Activated CD4-positive, alpha-beta T cell treated with anti-CD3 and anti-CD28 coated beads, Interleukin-2, Interleukin-4, amounts not matched to agents 100 ng/mL and 50 ng/mL, durations not matched to agents 16 hours and 8 hours (primary cell): ENCODE measurements around the gene DOCK4.
A peak's percentile ranks its signal among the peaks of the same experiment; 100 is the strongest.
"Not testable (repeated sequence)": the region's sequence is repeated elsewhere in the genome, so short reads cannot be mapped to it uniquely, and the experiment has no call there.

Source experiments
- DNase-seq: peaks from one replicate; pipeline ENCODE4 v3.0.0-alpha.2; 2020; ENCODE audit warnings: low spot score

DOCK4 gene

GRCh38 chr7:111952783-111953182 is 253.4 kb downstream of the DOCK4 start:
- no peak for DNase-seq

DNA sequence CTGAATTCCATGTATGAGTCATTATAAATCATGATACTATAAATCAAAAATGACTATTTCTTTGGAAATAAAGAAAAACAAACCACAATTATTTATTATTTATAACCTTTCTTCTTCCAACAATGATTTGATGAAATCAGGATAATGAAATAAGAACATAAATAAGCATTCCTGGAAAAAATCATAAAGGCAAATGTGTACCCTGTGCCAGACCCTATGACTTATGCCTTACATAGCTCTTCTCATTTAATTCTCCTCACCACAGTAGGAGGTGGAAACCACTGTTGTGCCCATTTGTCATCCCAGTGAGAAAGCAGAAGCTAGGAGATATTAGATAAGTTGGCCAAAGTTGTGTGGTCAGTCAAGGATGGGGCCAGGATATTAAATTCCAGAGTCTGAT is 255.1 kb downstream of the DOCK4 start:
- no peak for DNase-seq

DNA sequence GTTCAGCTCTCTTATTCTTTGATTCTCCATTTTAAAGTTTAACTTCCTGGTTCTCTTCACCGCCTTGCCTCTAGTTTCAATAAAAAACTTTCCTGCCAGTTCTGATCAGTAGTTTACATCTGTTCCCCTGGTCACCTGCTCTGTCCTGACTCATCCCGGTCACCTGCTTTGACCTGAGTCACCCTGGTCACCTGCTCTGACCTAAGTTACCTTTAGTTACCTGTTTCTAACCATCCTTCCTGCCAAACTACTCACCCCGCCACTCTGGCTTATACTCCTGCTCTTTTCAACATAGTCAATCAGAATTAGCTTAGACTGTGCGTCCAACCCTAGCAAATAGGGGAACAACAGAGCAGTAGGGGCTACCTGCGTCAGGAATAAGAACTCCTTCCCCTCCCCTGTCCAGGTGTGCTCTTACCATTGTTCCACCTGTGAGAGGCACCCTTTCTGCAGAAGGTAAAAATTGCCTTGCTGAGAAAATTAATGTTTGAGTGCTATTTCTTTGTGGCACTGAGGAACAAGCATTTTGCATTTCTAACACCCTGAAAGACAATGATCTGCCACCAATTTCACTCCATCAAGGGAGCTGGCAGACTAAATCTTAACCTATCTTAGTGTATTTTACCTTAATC is 263.6 kb downstream of the DOCK4 start:
- DNase-seq, result no peak

- DNase-seq, result no peak
Measured at GRCh38 chr7:111937163-111937562, 269.0 kb downstream of the DOCK4 start.

- no peak for DNase-seq
Measured at GRCh38 chr7:111933609-111934008, 272.6 kb downstream of the DOCK4 start.

DNA sequence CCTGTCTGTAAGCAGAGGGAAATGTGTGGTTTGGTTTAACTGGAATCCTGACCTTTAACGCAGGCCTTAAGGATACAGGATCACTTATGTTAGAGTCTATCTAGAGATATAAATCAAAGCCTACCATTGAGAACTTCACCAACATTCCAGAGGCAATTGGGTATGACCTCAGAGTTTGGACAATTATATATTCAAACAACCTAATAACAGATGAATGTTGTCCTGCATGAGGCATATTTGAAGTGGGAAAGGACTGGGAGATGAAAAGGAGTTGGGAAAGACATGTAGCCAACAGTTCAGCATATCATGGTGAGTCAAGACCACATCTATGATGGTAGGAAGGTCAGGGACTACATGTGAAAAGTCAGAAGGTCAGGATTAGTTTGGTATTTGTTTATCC is 274.2 kb downstream of the DOCK4 start:
- DNase-seq, result no peak

DNA sequence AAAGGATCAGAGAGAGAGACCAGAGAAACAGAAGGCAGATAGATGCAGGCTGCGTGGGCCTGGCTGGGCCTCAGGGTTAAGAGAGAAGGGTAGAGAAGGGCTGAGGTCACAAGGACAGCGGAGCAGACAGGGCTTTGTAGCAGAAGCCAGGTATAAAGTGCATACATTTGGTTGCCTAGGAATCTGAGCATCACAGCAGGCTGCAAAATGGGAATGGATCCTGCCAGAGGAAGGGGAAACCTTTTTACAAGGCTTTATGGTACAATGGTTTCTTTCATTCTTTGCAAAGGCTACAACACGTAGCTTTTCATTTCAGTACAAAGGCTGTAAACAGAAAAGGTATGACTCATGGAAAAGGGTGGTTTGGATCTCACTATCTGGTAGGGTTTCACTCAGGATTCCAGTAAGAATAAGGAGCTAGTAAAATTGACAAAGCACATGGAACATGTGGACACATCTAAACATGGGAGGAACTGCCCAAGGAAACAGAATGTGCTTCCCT is 275.1 kb downstream of the DOCK4 start:
- DNase-seq, result peak; percentile 4

DNA sequence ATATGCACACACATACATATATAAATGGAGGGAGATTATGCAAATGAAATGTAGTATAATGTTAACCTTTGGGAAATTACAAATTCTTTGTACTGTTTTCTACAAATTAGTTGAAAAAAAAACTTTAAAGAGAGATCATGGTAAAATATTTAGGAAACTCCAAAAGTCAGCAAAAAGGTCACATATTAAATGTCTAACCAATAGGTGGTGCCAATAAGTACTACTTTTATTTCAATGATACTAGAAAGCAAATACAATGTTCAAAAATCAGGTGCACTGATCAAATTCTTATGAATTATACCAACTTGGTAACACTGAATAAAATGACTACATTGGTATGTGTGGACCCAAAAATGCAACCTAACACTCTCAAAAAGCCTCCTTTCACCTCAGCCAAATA is 276.9 kb downstream of the DOCK4 start:
- no peak for DNase-seq

DNA sequence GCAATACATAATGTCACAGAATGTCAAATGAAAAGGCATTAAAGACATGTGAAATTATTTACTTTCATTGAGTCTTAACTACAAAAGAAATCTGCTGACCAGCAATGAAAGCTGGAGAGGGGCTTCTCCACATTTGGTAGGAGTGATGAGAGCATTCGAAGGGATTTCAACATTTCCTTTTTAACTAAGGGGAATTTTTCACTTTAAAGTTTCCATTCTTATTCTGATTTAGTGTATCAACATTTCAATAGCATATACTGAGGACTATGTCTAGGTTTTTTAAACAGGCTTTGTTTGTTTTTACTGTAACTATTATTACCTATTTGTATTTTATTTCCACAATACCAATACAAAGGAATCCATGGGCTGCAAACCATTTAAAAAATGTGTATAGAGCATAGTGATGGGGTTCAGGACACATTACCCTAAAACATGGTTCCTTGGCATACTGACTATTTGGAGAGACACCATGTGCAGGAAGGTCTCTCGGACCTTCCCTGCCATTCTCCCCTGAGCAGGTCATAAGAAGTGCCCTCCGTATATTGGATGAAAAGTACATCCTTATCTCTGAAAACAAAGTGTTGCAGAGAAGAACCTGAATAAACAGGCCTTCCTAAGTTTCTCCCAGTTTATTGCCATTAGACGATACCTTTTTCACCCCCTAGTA is 278.7 kb downstream of the DOCK4 start:
- DNase-seq, result no peak

DNA sequence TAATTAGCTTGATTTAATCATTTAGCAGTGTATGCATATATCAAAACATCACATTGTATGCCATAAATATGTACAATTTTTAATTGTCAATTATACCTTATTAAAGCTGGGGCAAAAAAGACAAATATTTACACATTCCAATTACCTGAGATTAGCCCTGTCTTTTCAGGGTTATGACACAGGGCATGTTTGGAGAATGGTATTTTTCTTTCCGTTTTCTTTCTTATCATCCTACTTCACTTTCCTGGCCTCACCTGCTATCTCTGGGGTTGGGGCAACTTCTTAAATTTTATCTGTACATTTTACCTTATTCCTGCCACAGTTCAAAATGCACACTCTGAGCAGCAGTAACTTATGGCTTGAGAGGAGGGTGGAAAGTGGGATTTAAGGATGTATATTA is 285.9 kb downstream of the DOCK4 start:
- no peak for DNase-seq

GRCh38 chr7:111919631-111920179 is 286.5 kb downstream of the DOCK4 start:
- DNase-seq, result no peak

- no peak for DNase-seq
Measured at GRCh38 chr7:111919164-111919563, 287.0 kb downstream of the DOCK4 start.

- DNase-seq, result no peak
Measured at GRCh38 chr7:111918461-111918860, 287.7 kb downstream of the DOCK4 start.

GRCh38 chr7:111917404-111917803 is 288.8 kb downstream of the DOCK4 start:
- not testable (repeated sequence) for DNase-seq

DNA sequence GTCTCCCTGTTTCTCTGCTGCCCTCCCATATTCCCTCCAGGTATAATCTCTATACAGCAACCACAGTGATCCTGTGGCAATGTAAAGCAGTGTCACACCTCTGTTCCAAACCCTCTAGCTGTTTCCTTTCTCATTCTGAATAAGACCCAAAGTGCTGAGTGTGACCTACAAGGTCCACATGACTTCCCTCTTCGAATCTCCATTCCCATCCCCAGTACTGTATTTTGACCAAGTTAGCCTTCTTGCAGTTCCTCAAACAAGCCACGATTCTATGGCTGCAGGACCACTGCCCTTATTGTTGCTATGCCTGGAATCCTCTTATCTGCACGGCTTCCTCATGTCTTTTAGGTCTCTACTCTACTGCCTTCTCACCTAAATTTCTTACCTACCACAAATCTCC is 291.9 kb downstream of the DOCK4 start:
- DNase-seq, result no peak

GRCh38 chr7:111911166-111911961 is 294.8 kb downstream of the DOCK4 start:
- DNase-seq, result no peak

DNA sequence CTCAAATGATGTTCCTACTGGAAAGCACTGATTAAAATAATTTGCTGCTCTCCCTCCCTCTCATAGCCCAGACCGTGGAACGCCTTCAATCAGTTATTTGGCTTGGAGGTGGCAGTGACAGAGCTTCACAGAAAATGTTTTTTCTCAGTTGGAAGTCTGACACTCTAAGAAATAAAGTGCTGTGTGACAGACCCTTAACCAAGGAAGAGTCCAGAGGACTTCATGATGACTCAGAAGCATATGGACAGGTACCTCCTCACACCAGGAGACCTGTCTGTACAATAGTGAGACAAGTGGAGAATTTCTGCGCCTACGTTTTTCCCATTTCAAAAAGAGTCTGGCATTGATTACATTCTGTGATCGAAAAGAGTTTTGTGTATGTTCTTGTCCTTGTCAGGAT is 295.5 kb downstream of the DOCK4 start:
- DNase-seq, result no peak

DNA sequence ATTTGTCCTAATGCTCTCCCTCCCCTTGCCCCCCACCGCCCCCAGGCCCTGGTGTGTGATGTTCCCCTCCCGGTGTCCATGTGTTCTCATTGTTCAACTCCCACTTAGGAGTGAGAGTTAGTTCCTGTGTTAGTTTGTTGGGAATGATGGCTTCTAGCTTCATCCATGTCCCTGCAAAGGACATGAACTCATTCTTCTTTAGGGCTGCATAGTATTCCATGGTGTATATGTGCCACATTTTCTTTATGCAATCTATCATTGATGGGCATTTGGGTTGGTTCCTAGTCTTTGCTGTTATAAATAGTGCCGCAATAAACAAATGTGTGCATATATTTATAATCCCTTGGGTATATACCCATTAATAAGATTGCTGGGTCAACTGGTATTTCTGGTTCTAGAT is 297.5 kb downstream of the DOCK4 start:
- DNase-seq, result not testable (repeated sequence)

DNA sequence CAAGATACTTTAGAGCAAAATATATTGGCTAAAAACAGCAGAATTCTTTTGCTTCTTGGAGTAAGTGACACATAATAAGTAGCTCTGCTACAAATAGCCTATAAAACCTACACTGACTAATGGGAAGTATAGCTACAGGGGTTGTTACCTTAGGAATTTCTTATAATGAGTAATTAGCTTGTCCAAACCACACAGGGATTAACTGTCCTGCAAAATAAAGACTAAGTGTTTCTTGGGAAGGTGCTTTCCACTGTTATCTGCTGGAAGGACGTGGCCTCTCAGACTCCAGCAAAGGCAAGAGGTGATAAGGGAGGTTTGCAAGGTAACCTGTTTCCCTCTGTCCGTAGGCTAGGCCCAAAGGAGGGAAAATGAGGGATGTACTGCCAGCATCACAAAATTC is 302.4 kb downstream of the DOCK4 start:
- DNase-seq, result no peak

DNA sequence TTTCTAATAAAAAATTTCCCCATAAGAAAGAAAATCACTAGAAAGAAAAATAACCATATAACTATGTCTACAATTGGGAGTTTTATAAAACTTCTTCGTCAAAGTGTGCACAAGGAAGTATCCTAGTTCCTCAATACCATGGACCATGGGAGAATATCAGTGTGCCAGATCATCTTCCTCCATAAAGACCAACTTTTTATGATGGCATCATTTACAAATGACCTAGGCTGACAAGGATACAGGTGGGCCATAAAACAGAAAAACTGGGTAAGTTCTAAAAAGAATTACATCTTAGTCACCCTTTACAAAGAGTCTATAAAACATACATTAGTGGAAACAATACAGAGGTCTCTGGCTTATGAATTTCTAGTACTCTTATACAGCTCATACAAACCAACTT is 303.2 kb downstream of the DOCK4 start:
- DNase-seq, result no peak

DNA sequence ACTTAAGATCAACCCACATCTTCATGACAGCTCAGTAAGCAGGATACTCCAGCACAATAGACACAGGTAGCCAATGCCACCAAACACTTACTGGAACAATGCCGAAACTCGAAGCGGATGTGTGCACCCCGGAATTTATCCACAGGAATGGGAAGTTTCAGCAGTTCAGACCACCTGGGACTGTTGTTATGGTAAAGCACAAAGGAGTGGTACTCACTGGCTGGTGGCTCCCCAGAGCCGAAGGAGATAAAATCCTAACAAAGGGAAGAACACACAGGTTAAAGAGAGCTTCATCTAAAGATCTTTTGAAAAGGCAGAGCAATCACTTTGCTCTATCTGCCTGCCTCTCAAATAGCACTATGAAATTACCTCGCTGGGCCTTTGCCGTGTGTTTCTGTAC is 305.9 kb downstream of the DOCK4 start:
- no peak for DNase-seq

- no peak for DNase-seq
Measured at GRCh38 chr7:111895049-111895448, 311.1 kb downstream of the DOCK4 start.

DNA sequence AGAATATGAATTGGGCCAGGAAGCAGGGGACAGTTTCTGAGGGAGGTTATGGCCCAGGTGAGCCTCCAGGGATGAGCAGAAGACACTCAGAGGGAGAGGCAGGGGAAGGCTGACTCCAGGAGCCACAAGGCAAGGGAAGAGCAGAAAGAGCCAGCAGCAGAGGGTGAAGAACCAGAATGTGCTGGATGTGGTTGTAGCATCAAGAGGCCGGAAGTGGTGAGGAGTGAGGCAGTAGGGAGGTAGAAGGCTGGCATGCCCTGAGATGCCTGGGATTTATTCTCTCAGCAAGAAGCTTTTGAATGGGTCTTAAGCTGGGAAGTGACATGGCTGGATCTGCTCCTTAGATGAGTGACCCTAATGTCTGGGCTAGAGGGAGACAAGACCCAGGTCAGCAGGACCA is 311.7 kb downstream of the DOCK4 start:
- no peak for DNase-seq
